IMR-90 (cell line): ENCODE measurements around the gene PFKL. TPM values are rescaled to one million over a fixed set of nuclear protein-coding genes. Genes with fewer than 3 reads are reported as not detected.

Source experiments
- ATAC-seq: fragments of 200-7000 bp; cut with Tn5 transposase; 2 replicates; pipeline ENCODE4 v1.9.1; 2020; ENCODE audit warnings: low read depth, mild to moderate bottlenecking, moderate library complexity
- BruUV-seq: library from RNA; stranded (reverse); fragments of 400-500 nt; replicated peaks from 2 replicates; lab custom pipeline; 2021; lab: Mats Ljungman, UMichigan
- CTCF ChIA-PET: fragments of 300-600 bp; formaldehyde crosslinking; extraction: SDS; loops from one replicate; lab custom pipeline; 2021; ENCODE audit warnings: antibody characterized with exemption; lab: Yijun Ruan, JAX
- POLR2A ChIA-PET: fragments of 300-600 bp; sonication (Branson Sonifier 250); formaldehyde crosslinking; loops from one replicate; lab custom pipeline; 2022; ENCODE audit warnings: antibody characterized with exemption; ENCODE audit not compliant: unreplicated experiment; lab: Charles Lee
- DNase-seq: peaks from one replicate; pipeline ENCODE4 v3.0.0; 2013
- H2AFZ ChIP-seq: replicated peaks from 2 replicates; pipeline ENCODE3; 2013; ENCODE audit warnings: low read length, mild to moderate bottlenecking; ENCODE audit not compliant: poor library complexity
- H2AK5ac ChIP-seq: 2 replicates; pipeline ENCODE4 v1.6.1; 2013; ENCODE audit warnings: low read depth, low read length, inconsistent platforms
- H2AK9ac ChIP-seq: replicated peaks from 2 replicates; pipeline ENCODE3; 2013; ENCODE audit warnings: mild to moderate bottlenecking, low read depth, low read length, moderate library complexity; ENCODE audit not compliant: poor library complexity
- H2BK120ac ChIP-seq: 2 replicates; pipeline ENCODE4 v1.6.1; 2013; ENCODE audit warnings: low read depth, low read length, inconsistent platforms
- H2BK15ac ChIP-seq: 3 replicates; pipeline ENCODE4 v1.6.1; 2013; ENCODE audit warnings: low read depth, low read length, inconsistent platforms
- H2BK20ac ChIP-seq: 2 replicates; pipeline ENCODE4 v1.6.1; 2013; ENCODE audit warnings: low read depth, mild to moderate bottlenecking, inconsistent platforms, low read length, moderate library complexity
- H2BK5ac ChIP-seq: 2 replicates; pipeline ENCODE4 v1.6.1; 2013; ENCODE audit warnings: mild to moderate bottlenecking, low read depth, low read length, inconsistent platforms; ENCODE audit not compliant: poor library complexity, severe bottlenecking
- H3K14ac ChIP-seq: replicated peaks from 2 replicates; pipeline ENCODE4 v1.6.1; 2013; ENCODE audit warnings: low read depth, low read length, inconsistent platforms
- H3K18ac ChIP-seq: 2 replicates; pipeline ENCODE4 v1.6.1; 2013; ENCODE audit warnings: low read depth, low read length, control low read depth
- H3K23ac ChIP-seq: 2 replicates; pipeline ENCODE4 v1.6.1; 2013; ENCODE audit warnings: low read depth, low read length, inconsistent platforms
- H3K27ac ChIP-seq: 2 replicates; pipeline ENCODE4 v1.5.1; 2013; ENCODE audit warnings: mild to moderate bottlenecking, control low read depth, low read length; ENCODE audit not compliant: insufficient read depth
- H3K27me3 ChIP-seq: 2 replicates; pipeline ENCODE4 v1.6.1; 2013; ENCODE audit warnings: low read length; ENCODE audit not compliant: control insufficient read depth, insufficient read depth
- H3K36me3 ChIP-seq: 2 replicates; pipeline ENCODE4 v1.6.1; 2013; ENCODE audit warnings: low read length, mixed read lengths; ENCODE audit not compliant: control insufficient read depth, insufficient read depth
- H3K4ac ChIP-seq: 2 replicates; pipeline ENCODE4 v1.6.1; 2013; ENCODE audit warnings: low read depth, low read length, inconsistent platforms
- H3K4me1 ChIP-seq: 2 replicates; pipeline ENCODE4 v1.6.1; 2013; ENCODE audit warnings: low read length, mixed read lengths; ENCODE audit not compliant: control insufficient read depth, insufficient read depth
- H3K4me2 ChIP-seq: 2 replicates; pipeline ENCODE4 v1.6.1; 2013; ENCODE audit warnings: low read depth, mild to moderate bottlenecking, control low read depth, low read length, moderate library complexity
- H3K4me3 ChIP-seq: 2 replicates; pipeline ENCODE4 v1.5.1; 2013; ENCODE audit warnings: low read depth, mild to moderate bottlenecking, control low read depth, low read length, moderate library complexity; ENCODE audit not compliant: insufficient read depth
- H3K56ac ChIP-seq: 2 replicates; pipeline ENCODE4 v1.6.1; 2013; ENCODE audit warnings: low read length, inconsistent platforms; ENCODE audit not compliant: insufficient read depth; ENCODE audit errors: extremely low read depth
- H3K79me1 ChIP-seq, 2 experiments: 2 replicates each; pipeline ENCODE4 v1.6.1; 2013; ENCODE audit warnings: low read length in 2 of 2, inconsistent platforms in 1 of 2, low read depth in 1 of 2
- H3K9ac ChIP-seq: 2 replicates; pipeline ENCODE4 v1.6.1; 2013; ENCODE audit warnings: low read depth, low read length, control low read depth
- H3K9me1 ChIP-seq: 2 replicates; pipeline ENCODE4 v1.6.1; 2013; ENCODE audit warnings: low read length, inconsistent platforms; ENCODE audit not compliant: insufficient read depth
- H3K9me3 ChIP-seq: 2 replicates; pipeline ENCODE4 v1.6.1; 2013; ENCODE audit warnings: low read length; ENCODE audit not compliant: control insufficient read depth, insufficient read depth
- H4K20me1 ChIP-seq: 2 replicates; pipeline ENCODE4 v1.6.1; 2013; ENCODE audit warnings: low read length, inconsistent platforms; ENCODE audit not compliant: insufficient read depth
- H4K5ac ChIP-seq: 2 replicates; pipeline ENCODE4 v1.6.1; 2013; ENCODE audit warnings: mild to moderate bottlenecking, low read depth, low read length, control low read depth
- H4K8ac ChIP-seq, 2 experiments: 2 replicates each; pipeline ENCODE4 v1.6.1; 2013; ENCODE audit warnings: low read depth in 2 of 2, low read length in 2 of 2, control low read depth in 1 of 2, inconsistent platforms in 1 of 2
- H4K91ac ChIP-seq: 2 replicates; pipeline ENCODE4 v1.6.1; 2013; ENCODE audit warnings: low read depth, low read length, inconsistent platforms; ENCODE audit not compliant: insufficient read depth
- CEBPB ChIP-seq: IDR thresholded peaks from 2 replicates; pipeline ENCODE4 v1.6.1; 2012; ENCODE audit warnings: low read depth, low read length, improper control_type of control experiment
- CHD1 ChIP-seq: IDR thresholded peaks from 2 replicates; pipeline ENCODE4 v1.6.1; 2012; ENCODE audit warnings: low read depth, low read length, improper control_type of control experiment
- FOS ChIP-seq: fragments of 150-350 bp; IDR thresholded peaks from 2 replicates; pipeline ENCODE4 v1.6.1; 2016; ENCODE audit warnings: low read depth, low read length
- MXI1 ChIP-seq: IDR thresholded peaks from 2 replicates; pipeline ENCODE4 v1.6.1; 2012; ENCODE audit warnings: low read depth, mild to moderate bottlenecking, low read length, moderate library complexity, borderline replicate concordance
- RAD21 ChIP-seq: IDR thresholded peaks from 2 replicates; pipeline ENCODE4 v1.6.1; 2012; ENCODE audit warnings: low read length, improper control_type of control experiment
- RCOR1 ChIP-seq: IDR thresholded peaks from 2 replicates; pipeline ENCODE4 v1.6.1; 2012; ENCODE audit warnings: mild to moderate bottlenecking, low read length, improper control_type of control experiment; ENCODE audit not compliant: insufficient replicate concordance
- WGBS, 2 experiments: methylation state at CpG; one replicate each; pipeline versions ENCODE4 v1.1.5 to v1.1.7; 2013; ENCODE audit warnings: missing lambda C conversion rate in 2 of 2; ENCODE audit not compliant: insufficient read length in 1 of 2; ENCODE audit errors: extremely low coverage in 2 of 2; 5-methylcytosine and 5-hydroxymethylcytosine counted together
- dilution Hi-C: fragments of 300-500 bp; cut with HindIII; formaldehyde crosslinking; loops from one replicate; pipeline ENCODE4 v1.14.3; 2018; ENCODE audit warnings: low sequenced_read_pairs; ENCODE audit not compliant: unreplicated experiment
- in situ Hi-C: fragments of 300-500 bp; cut with MboI; formaldehyde crosslinking; loops from 3 replicates; pipeline ENCODE4 v1.14.3; 2019; ENCODE audit warnings: low sequenced_read_pairs, inconsistent platforms, mixed read lengths
- intact Hi-C: fragments of 100-400 bp; cut with micrococcal nuclease; formaldehyde crosslinking; loops from 2 replicates; pipeline ENCODE4 v1.10.0; 2022
- polyA plus RNA-seq, 3 experiments: library from polyadenylated mRNA; depleted of rRNA; stranded (reverse); fragments of >200 nt; gene quantifications; 2 replicates each; pipeline ENCODE4 v1.2.3, GENCODE V29; 2012; ENCODE audit warnings: low replicate concordance in 1 of 3
- total RNA-seq: library from RNA; depleted of rRNA; stranded (reverse); fragments of >200 nt; gene quantifications from 2 replicates; pipeline ENCODE4 v1.2.3, GENCODE V29; 2012
- TF ChIP-seq, protein P1 (sequence below): fragments of 150-350 bp; IDR thresholded peaks from 2 replicates; pipeline ENCODE4 v1.6.1; 2017; ENCODE audit warnings: mild to moderate bottlenecking, antibody characterized with exemption, low read length, low read depth

The PFKL gene
- total and polyA plus RNA-seq, 2 of the 4 experiments (the other 2 are of a cell fraction) = 103 to 126 TPM

DNA sequence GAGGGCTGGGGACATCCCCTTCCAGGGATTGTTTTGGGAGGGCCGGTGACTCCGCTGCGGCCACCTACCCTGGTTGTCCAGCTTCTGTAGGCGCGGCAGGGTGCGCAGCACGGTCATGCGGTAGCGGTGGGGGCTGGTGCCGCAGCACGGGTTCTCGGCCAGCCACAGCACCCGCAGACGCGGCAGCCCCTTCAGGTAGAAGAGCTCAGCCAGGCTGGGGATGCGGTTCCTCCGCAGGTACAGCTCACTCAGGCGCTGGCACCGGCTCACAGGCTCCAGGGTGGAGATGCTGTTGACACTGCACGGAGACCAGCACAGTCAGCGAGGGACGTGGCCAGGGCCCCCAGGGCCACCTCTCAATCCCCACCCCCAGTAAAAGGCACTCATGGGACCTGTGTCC, 33.1 kb downstream of the PFKL start:
- Histone ChIP-seq H2AFZ (no peak overlapping the region), H3K23ac (no peak overlapping the region), H2AK5ac (no peak overlapping the region), H4K91ac (no peak overlapping the region), H3K9ac (no peak overlapping the region), H2BK20ac (no peak overlapping the region), H3K4me3 (no peak overlapping the region), H3K4me1 (peaks cover under 1% of the 10 kb centered on the region), H3K14ac (no peak overlapping the region), H3K4me2 (no peak overlapping the region), H3K9me1 (peaks cover under 1% of the 10 kb centered on the region; the same call in 1 of the 2 replicates), H3K79me1 (peaks cover 0 to 4% of the 10 kb centered on the region in 2 experiments; a peak in 1 of 4 replicates), H3K9me3 (no peaks in the 10 kb centered on the region), H3K27ac (no peak overlapping the region), H4K5ac (no peak overlapping the region), H3K4ac (no peak overlapping the region), H3K36me3 (peaks cover 12% of the 10 kb centered on the region; the same call in 1 of the 2 replicates), H3K18ac (no peak overlapping the region), H2BK15ac (no peak overlapping the region), H2BK5ac (no peak overlapping the region), H3K27me3 (no peaks in the 10 kb centered on the region), H3K56ac (no peak overlapping the region), H2AK9ac (no peak overlapping the region), H2BK120ac (no peak overlapping the region), H4K8ac (no peak overlapping the region), H4K20me1 (peaks cover 12% of the 10 kb centered on the region)
- DNase-seq = no peak
- dilution Hi-C loops = no loop called here
- POLR2A ChIA-PET = no interaction called here
- intact Hi-C loops = loop anchor here (10.0 kb wide), 1 partner anchor 152 kb away; no protein-coding TSS in a partner anchor
- no TSS peak for BruUV-seq
- in situ Hi-C loops = no loop called here
- ATAC-seq = no peak
- TF ChIP-seq RCOR1 (no peak), FOS (no peak), CEBPB (no peak), MXI1 (no peak), CHD1 (no peak), RAD21 (no peak)
- TF ChIP-seq, protein P1, sequence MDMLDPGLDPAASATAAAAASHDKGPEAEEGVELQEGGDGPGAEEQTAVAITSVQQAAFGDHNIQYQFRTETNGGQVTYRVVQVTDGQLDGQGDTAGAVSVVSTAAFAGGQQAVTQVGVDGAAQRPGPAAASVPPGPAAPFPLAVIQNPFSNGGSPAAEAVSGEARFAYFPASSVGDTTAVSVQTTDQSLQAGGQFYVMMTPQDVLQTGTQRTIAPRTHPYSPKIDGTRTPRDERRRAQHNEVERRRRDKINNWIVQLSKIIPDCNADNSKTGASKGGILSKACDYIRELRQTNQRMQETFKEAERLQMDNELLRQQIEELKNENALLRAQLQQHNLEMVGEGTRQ = no peak
- WGBS, 2 experiments = 97% methylated on average over 6 of the region's 22 CpGs; no CpG with 5 or more reads in 1 of the 2 experiments
- CTCF ChIA-PET = no interaction called here
